SK-N-SH treated with all-trans-retinoic acid at 6 μM for 48 hours (cell line): ENCODE data around the gene MGMT.

ENCODE experiments used
- ESRRG ChIP-seq: fragments of 250-450 bp; sonication (Bioruptor Pico); IDR thresholded peaks from 2 replicates; pipeline ENCODE4 v1.6.1; 2021; ENCODE audit warnings: mild to moderate bottlenecking
- ISL1 ChIP-seq: fragments of 250-450 bp; sonication (Bioruptor Pico); IDR thresholded peaks from 2 replicates; pipeline ENCODE4 v2.1.2; 2022; ENCODE audit warnings: mild to moderate bottlenecking, moderate library complexity
- OSR1 ChIP-seq: fragments of 250-450 bp; sonication (Bioruptor Pico); IDR thresholded peaks from 2 replicates; pipeline ENCODE4 v1.8.0; 2022; ENCODE audit warnings: moderate library complexity, mild to moderate bottlenecking, inconsistent platforms
- PATZ1 ChIP-seq: fragments of 250-450 bp; sonication (Bioruptor Pico); IDR thresholded peaks from 2 replicates; pipeline ENCODE4 v1.8.0; 2020; ENCODE audit warnings: mild to moderate bottlenecking, moderate library complexity, borderline replicate concordance
- POU6F1 ChIP-seq: fragments of 250-450 bp; sonication (Bioruptor Pico); IDR thresholded peaks from 2 replicates; pipeline ENCODE4 v1.8.0; 2021; ENCODE audit warnings: low read depth, mild to moderate bottlenecking, moderate library complexity, borderline replicate concordance
- RARB ChIP-seq: fragments of 250-450 bp; sonication (Bioruptor Pico); IDR thresholded peaks from 2 replicates; pipeline ENCODE4 v1.8.0; 2021; ENCODE audit warnings: mild to moderate bottlenecking, moderate library complexity
- SNAI2 ChIP-seq: fragments of 250-450 bp; sonication (Bioruptor Pico); IDR thresholded peaks from 2 replicates; pipeline ENCODE4 v1.5.0; 2020; ENCODE audit warnings: mild to moderate bottlenecking, moderate library complexity
- TSHZ2 ChIP-seq: fragments of 250-450 bp; sonication (Bioruptor Pico); IDR thresholded peaks from 2 replicates; pipeline ENCODE4 v1.5.0; 2020; ENCODE audit warnings: mild to moderate bottlenecking, moderate library complexity
- ZC3H10 ChIP-seq: fragments of 250-450 bp; sonication (Bioruptor Pico); IDR thresholded peaks from 2 replicates; pipeline ENCODE4 v1.5.1; 2021; ENCODE audit warnings: mild to moderate bottlenecking, moderate library complexity
- ZFP3 ChIP-seq: fragments of 250-450 bp; sonication (Bioruptor Pico); IDR thresholded peaks from 2 replicates; pipeline ENCODE4 v1.5.0; 2020; ENCODE audit warnings: mild to moderate bottlenecking, moderate library complexity
- ZFP30 ChIP-seq: fragments of 450-650 bp; formaldehyde crosslinking; IDR thresholded peaks from 2 replicates; pipeline ENCODE4 v1.5.0; 2022; ENCODE audit warnings: mild to moderate bottlenecking, moderate library complexity
- ZNF565 ChIP-seq: fragments of 450-650 bp; formaldehyde crosslinking; conservative IDR thresholded peaks from 2 replicates; pipeline ENCODE4 v1.5.0; 2020; ENCODE audit warnings: low read depth, mild to moderate bottlenecking, moderate library complexity
- ZNF8 ChIP-seq: fragments of 450-650 bp; formaldehyde crosslinking; IDR thresholded peaks from 2 replicates; pipeline ENCODE4 v1.5.0; 2020; ENCODE audit warnings: mild to moderate bottlenecking, moderate library complexity
- TF ChIP-seq, protein P1 (sequence below): fragments of 250-450 bp; sonication (Bioruptor Pico); IDR thresholded peaks from 2 replicates; pipeline ENCODE4 v1.5.1; 2020; ENCODE audit warnings: low read depth, mild to moderate bottlenecking, moderate library complexity

- TF ChIP-seq ESRRG (CRISPR knock-in tag) (no peak), POU6F1 (no peak), ZNF565 (no peak), ZFP30 (no peak), SNAI2 (CRISPR knock-in tag) (no peak), ZC3H10 (CRISPR knock-in tag) (no peak), RARB (no peak), ZFP3 (no peak), ISL1 (CRISPR knock-in tag) (no peak), PATZ1 (CRISPR knock-in tag) (no peak), OSR1 (CRISPR knock-in tag) (no peak), ZNF8 (CRISPR knock-in tag) (no peak), TSHZ2 (no peak)
- TF ChIP-seq, protein P1, sequence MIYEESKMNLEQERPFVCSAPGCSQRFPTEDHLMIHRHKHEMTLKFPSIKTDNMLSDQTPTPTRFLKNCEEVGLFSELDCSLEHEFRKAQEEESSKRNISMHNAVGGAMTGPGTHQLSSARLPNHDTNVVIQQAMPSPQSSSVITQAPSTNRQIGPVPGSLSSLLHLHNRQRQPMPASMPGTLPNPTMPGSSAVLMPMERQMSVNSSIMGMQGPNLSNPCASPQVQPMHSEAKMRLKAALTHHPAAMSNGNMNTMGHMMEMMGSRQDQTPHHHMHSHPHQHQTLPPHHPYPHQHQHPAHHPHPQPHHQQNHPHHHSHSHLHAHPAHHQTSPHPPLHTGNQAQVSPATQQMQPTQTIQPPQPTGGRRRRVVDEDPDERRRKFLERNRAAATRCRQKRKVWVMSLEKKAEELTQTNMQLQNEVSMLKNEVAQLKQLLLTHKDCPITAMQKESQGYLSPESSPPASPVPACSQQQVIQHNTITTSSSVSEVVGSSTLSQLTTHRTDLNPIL (CRISPR knock-in tag), result no peak
Observed at GRCh38 chr10:129773359-129773990, 306.4 kb downstream of the MGMT start.
